Stimulated activated naive B cell treated with anti-CD40 and anti-IgM and Interleukin-4, amounts not matched to agents 10 μg/mL and 1 μg/mL and 100 μg/mL, for 72 hours (primary cell): Measurements from ENCODE around the gene IGF1.
"Not testable (repeated sequence)": the region's sequence is repeated elsewhere in the genome, so short reads cannot be mapped to it uniquely, and the experiment has no call there.

ENCODE experiments used
- ATAC-seq, 2 donors: fragments of 150-1000 bp; cut with Tn5 transposase; replicated peaks; 2 replicates each; pipeline ENCODE4 v1.10.0; 2021; ENCODE audit warnings: moderate library complexity in 1 of 2
- DNase-seq: peaks from one replicate; pipeline ENCODE4 v3.0.0; 2021
- H3K27ac Mint-ChIP-seq: one replicate; pipeline ENCODE4 v1.8.0; 2022; ENCODE audit warnings: mild to moderate bottlenecking, mixed read lengths
- H3K27me3 Mint-ChIP-seq, 2 donors: one replicate each; pipeline ENCODE4 v1.8.0; 2022; ENCODE audit warnings: mixed read lengths in 2 of 2
- H3K36me3 Mint-ChIP-seq, 2 donors: one replicate each; pipeline ENCODE4 v1.8.0; 2022; ENCODE audit warnings: mixed read lengths in 2 of 2, mild to moderate bottlenecking in 1 of 2
- H3K4me1 Mint-ChIP-seq, 2 donors: one replicate each; pipeline ENCODE4 v1.8.0; 2022; ENCODE audit warnings: mixed read lengths in 2 of 2, mild to moderate bottlenecking in 1 of 2
- H3K4me3 Mint-ChIP-seq, 2 donors: one replicate each; pipeline ENCODE4 v1.8.0; 2022; ENCODE audit warnings: mild to moderate bottlenecking in 2 of 2, mixed read lengths in 2 of 2, moderate library complexity in 1 of 2
- H3K9me3 Mint-ChIP-seq, 2 donors: one replicate each; pipeline ENCODE4 v1.8.0; 2022; ENCODE audit warnings: mixed read lengths in 2 of 2, mild to moderate bottlenecking in 1 of 2

Gene IGF1

DNA sequence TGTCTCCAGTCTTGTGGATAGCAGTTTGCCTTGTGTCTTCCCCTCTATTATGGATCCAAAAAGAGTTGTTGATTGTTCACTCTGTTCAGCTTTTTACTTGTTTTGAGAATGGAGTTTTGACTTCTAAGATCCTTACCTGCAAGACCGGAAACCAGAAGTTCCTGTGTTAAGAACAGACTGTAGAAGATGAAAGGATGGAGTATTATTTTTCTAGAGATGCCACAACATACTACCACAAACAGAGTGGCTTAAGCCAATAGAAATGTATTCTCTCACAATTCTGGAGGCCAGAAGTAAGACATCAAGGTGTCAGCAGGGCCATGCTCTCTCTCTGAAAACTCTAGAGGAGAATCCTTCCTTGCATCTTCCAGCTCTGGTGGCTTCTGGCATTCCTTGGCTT is 95.0 kb downstream of the IGF1 start:
- Mint-ChIP-seq H3K27me3 (peaks cover 6 to 24% of the 10 kb centered on the region in 2 donors), H3K4me3 (no peak overlapping the region), H3K36me3 (peaks cover 0 to 2% of the 10 kb centered on the region in 2 donors), H3K27ac (no peak overlapping the region), H3K9me3 (peaks cover 12 to 15% of the 10 kb centered on the region in 2 donors), H3K4me1 (no peaks in the 10 kb centered on the region)
- ATAC-seq (no peak), DNase-seq (no peak)

DNA sequence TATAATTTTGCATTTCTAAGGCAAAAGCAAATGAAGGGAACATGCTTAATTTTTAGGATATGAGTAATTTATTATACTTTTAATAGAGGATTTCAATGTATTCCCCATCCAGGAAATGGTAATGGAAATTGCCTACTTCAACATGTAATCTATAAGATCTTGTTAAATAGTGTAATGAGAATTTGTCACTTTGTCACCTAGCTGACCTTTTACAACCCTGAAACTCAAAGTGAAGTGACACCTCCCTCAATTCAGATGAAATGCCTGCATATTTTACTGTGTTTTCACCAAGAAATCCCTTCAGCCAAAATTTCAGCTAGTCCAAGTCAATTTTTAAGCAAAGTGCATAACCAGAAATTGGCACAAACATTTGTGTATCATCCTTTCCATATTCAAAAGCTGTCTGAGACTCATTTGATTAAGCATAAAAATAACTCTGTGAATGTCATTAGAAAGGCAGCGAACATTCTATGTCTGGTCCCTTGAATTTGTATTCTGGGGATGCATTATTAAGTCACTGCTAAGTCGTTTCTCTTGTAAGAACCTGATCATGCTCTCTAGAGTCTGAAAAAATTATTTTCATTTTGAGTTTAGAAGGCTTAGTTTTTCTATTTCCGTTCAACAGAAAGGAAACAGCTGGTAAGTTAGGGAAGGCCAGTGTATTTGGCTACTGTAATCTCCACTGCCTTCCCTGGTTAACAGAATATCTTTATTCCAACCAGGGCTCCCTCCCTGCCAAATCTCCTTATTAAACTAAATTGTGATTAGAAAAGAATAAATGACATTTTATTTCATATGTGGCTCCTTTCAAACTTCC is 100.8 kb downstream of the IGF1 start:
- H3K9me3 Mint-ChIP-seq = peaks cover 8 to 13% of the 10 kb centered on the region in 2 donors

GRCh38 chr12:102376781-102377180 is 103.6 kb downstream of the IGF1 start:
- Mint-ChIP-seq H3K27ac (no peak overlapping the region), H3K4me1 (peaks cover 0 to 1% of the 10 kb centered on the region in 2 donors), H3K9me3 (peaks cover 4 to 6% of the 10 kb centered on the region in 2 donors), H3K36me3 (no peaks in the 10 kb centered on the region), H3K4me3 (no peak overlapping the region), H3K27me3 (peaks cover 0 to 4% of the 10 kb centered on the region in 2 donors)
- DNase-seq (no peak), ATAC-seq (no peak)

More for the DNA sequence above, 100.8 kb downstream of the IGF1 start:
- DNase-seq (no peak), ATAC-seq (no peak)
- Mint-ChIP-seq H3K27me3 (peaks cover 2 to 7% of the 10 kb centered on the region in 2 donors), H3K4me1 (no peaks in the 10 kb centered on the region), H3K4me3 (no peak overlapping the region), H3K36me3 (peaks cover 0 to under 1% of the 10 kb centered on the region in 2 donors), H3K27ac (no peak overlapping the region)

DNA sequence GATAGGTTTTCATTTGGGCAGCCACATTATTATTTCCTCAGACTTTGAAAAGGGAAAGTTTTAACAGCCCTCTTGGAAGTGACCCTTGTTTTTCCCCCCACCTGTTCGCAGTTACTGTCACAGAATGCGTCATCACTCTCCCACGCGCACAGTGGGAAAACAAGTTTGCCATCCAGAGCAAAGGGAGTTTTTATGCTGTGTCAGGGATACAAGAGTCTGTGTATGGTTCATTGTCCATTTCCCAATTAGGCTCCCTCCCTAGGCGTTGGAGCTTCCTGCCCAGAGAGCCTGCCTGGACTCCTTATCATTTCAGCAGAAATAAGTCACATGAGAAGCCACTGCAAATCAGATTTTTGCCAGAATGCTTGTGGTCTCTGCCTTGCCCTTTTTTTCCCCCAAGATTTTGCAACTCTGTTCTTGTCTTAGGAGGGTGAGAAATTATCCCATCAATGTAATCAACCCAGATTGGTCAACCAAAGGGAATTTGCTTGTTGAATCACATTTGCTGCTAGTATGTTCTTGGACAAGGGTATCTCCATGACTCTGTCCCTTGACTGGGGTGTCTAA is 104.1 kb downstream of the IGF1 start:
- Mint-ChIP-seq H3K27me3 (peaks cover 0 to 4% of the 10 kb centered on the region in 2 donors), H3K4me1 (peaks cover 0 to 5% of the 10 kb centered on the region in 2 donors), H3K4me3 (no peak overlapping the region), H3K27ac (no peak overlapping the region), H3K36me3 (no peaks in the 10 kb centered on the region), H3K9me3 (peaks cover 0 to 6% of the 10 kb centered on the region in 2 donors)
- DNase-seq (no peak), ATAC-seq (no peak)

GRCh38 chr12:102374190-102374589 is 106.2 kb downstream of the IGF1 start:
- Mint-ChIP-seq H3K36me3 (no peaks in the 10 kb centered on the region), H3K4me3 (no peak overlapping the region), H3K27ac (no peak overlapping the region), H3K9me3 (peaks cover 0 to 7% of the 10 kb centered on the region in 2 donors), H3K27me3 (peaks cover 0 to 1% of the 10 kb centered on the region in 2 donors), H3K4me1 (peaks cover 0 to 5% of the 10 kb centered on the region in 2 donors)
- ATAC-seq (no peak), DNase-seq (no peak)

DNA sequence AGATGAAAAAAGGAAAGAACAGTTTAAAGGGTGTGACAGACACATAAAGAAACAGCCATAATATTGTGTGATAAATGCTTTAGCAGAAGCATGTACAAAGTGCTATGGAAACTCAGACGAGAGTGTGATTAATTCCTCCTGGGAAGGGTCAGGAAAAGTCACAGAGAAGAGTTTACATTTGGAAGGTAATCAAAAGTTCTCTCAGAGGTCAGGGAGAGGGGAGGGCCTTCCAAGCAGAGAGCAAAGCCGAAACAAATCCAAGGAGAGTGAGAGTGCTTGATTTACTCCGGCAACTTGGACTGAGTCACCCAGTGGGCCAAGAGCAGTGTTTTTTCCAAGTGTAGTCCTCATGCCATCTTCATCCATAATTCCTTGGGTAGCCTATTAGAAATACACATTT is 108.3 kb downstream of the IGF1 start:
- no peak overlapping the region for H3K27ac Mint-ChIP-seq
- peaks cover 0 to 16% of the 10 kb centered on the region in 2 donors for H3K9me3 Mint-ChIP-seq
- no peak for ATAC-seq
- peaks cover 0 to 5% of the 10 kb centered on the region in 2 donors for H3K4me1 Mint-ChIP-seq
- no peak for DNase-seq
- peaks cover 3 to 6% of the 10 kb centered on the region in 2 donors for H3K27me3 Mint-ChIP-seq
- H3K4me3 Mint-ChIP-seq = no peak overlapping the region
- no peaks in the 10 kb centered on the region for H3K36me3 Mint-ChIP-seq

DNA sequence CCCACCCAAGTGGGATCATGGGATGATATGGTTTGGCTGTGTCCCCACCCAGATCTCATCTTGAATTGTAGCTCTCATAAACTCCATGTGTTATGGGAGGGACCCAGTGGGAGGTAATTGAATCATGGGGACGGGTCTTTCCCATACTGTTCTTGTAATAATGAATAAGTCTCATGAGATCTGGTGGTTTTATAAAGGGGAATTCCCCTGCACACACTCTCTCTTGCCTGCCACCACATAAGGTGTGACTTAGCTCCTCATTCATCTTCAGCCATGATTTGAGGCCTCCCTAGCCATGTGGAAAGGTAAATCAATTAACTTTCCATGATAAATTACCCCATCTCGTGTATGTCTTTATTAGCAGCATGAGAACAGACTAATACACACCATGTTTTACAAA is 109.2 kb downstream of the IGF1 start:
- H3K4me1 Mint-ChIP-seq = peaks cover 0 to 5% of the 10 kb centered on the region in 2 donors
- H3K4me3 Mint-ChIP-seq = no peak overlapping the region
- DNase-seq (no peak), ATAC-seq (peak; percentile 51 to 59)
- peaks cover 4 to 6% of the 10 kb centered on the region in 2 donors for H3K27me3 Mint-ChIP-seq
- H3K9me3 Mint-ChIP-seq = peaks cover 0 to 16% of the 10 kb centered on the region in 2 donors
- no peaks in the 10 kb centered on the region for H3K36me3 Mint-ChIP-seq
- H3K27ac Mint-ChIP-seq = no peak overlapping the region

DNA sequence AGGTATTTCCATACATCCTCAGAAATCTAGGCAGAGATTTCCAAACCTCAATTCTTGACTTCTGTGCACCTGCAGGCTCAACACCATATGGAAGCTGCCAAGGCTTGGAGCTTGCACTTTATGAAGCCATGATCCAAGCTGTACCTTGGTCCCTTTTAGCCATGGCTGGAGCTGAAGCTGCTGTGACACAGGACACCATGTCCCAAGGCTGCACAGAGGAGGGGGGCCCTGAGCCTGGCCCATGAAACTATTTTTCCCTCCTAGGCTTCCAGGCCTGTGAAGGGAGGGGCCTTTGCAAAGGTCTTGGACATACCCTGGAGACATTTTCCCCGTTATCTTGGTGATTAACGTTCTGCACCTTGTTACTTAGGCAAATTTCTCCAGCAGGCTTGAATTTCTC is 110.5 kb downstream of the IGF1 start:
- no peaks in the 10 kb centered on the region for H3K36me3 Mint-ChIP-seq
- peaks cover 4 to 6% of the 10 kb centered on the region in 2 donors for H3K27me3 Mint-ChIP-seq
- H3K27ac Mint-ChIP-seq = no peak overlapping the region
- H3K4me3 Mint-ChIP-seq = no peak overlapping the region
- peaks cover 0 to 16% of the 10 kb centered on the region in 2 donors for H3K9me3 Mint-ChIP-seq
- DNase-seq (no peak), ATAC-seq (no peak)
- H3K4me1 Mint-ChIP-seq = peaks cover 0 to 5% of the 10 kb centered on the region in 2 donors

DNA sequence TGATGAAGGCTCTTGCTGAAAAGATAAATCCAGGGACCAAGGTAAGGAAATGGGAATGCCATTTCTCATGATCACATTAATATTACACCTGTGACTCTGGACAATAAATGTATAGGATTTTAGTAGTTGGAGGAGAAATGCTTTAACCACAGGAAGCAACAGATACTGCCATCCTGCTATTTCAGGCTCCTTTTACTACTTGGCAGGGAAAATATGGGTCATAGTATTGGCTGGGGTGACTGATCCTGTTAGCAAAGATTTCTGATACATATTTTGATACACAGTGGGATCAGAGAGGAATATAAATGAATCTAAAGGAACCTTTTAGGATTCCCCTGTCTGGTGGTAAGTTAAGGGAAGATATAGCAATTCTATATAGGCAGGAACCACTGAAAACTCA is 115.0 kb downstream of the IGF1 start:
- H3K27me3 Mint-ChIP-seq = peaks cover 8 to 11% of the 10 kb centered on the region in 2 donors
- no peak overlapping the region for H3K27ac Mint-ChIP-seq
- DNase-seq = no peak
- H3K4me3 Mint-ChIP-seq = no peak overlapping the region
- H3K9me3 Mint-ChIP-seq = peaks cover 0 to 11% of the 10 kb centered on the region in 2 donors
- no peaks in the 10 kb centered on the region for H3K36me3 Mint-ChIP-seq
- H3K4me1 Mint-ChIP-seq = no peaks in the 10 kb centered on the region
- no peak for ATAC-seq

DNA sequence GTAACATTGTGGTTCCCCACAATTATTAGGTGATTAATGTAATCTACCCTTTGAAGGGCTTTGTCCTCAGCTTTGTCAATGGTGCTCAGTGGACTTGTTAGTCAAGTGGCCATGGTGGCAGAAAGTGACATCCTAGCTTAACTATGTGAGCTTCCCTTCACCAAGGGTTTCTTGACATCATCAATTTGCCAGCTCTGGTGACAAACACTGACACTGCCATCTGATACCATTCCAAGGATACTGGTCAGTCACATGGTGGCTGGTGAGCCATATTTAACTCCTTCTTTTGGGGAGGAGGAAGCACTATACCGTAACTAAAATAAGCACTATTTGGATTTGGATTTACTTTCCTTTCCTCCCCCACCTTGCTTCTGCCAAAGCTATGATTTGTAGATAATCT is 115.7 kb downstream of the IGF1 start:
- no peaks in the 10 kb centered on the region for H3K36me3 Mint-ChIP-seq
- ATAC-seq = no peak
- H3K4me1 Mint-ChIP-seq = no peaks in the 10 kb centered on the region
- H3K27ac Mint-ChIP-seq = no peak overlapping the region
- DNase-seq = no peak
- peaks cover 0 to 11% of the 10 kb centered on the region in 2 donors for H3K9me3 Mint-ChIP-seq
- no peak overlapping the region for H3K4me3 Mint-ChIP-seq
- peaks cover 11 to 14% of the 10 kb centered on the region in 2 donors for H3K27me3 Mint-ChIP-seq

DNA sequence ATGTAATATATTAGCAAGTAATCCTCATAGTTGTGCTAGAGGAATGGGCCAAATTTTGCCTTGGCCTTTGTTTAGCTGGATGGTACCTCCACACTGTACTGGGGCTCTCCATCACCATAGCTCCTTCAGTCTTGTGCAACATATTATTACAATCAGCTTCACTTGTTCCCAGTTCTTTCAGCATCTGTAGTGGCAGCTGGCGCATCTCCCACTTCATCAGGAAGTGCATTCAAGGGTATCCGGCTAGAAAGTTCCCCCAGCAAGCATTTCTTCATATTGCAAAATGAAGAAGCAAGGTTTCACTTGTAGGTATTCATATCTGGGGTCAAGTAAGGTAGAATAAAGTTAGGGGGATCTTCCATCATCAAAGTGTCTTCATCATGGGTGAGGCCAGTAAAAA is 123.7 kb downstream of the IGF1 start:
- H3K36me3 Mint-ChIP-seq = peaks cover 0 to 1% of the 10 kb centered on the region in 2 donors
- DNase-seq (no peak), ATAC-seq (no peak)
- H3K9me3 Mint-ChIP-seq = peaks cover 24 to 26% of the 10 kb centered on the region in 2 donors
- peaks cover 7 to 19% of the 10 kb centered on the region in 2 donors for H3K27me3 Mint-ChIP-seq
- H3K4me1 Mint-ChIP-seq = no peaks in the 10 kb centered on the region
- H3K27ac Mint-ChIP-seq = no peak overlapping the region
- no peak overlapping the region for H3K4me3 Mint-ChIP-seq

DNA sequence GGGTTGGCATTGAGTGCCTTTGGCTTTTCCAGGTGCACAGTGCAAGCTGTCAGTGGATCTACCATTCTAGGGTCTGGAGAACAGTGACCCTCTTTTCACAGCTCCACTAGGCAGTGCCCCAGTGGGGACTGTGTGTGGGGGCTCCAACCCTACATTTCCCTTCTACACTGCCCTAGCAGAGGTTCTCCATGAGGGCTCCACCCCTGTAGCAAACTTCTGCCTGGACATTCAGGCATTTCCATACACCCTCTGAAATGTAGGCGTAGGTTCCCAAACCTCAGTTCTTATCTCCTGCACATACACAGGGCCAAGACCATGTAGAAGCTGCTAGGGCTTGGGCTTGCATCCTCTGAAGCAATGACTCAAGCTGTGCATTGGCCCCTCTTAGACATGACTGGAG is 126.1 kb downstream of the IGF1 start:
- H3K27me3 Mint-ChIP-seq = peaks cover 7 to 11% of the 10 kb centered on the region in 2 donors
- not testable (repeated sequence) for H3K4me3 Mint-ChIP-seq, H3K36me3 Mint-ChIP-seq, H3K27ac Mint-ChIP-seq, DNase-seq, H3K4me1 Mint-ChIP-seq, ATAC-seq
- peaks cover 24 to 26% of the 10 kb centered on the region in 2 donors for H3K9me3 Mint-ChIP-seq

DNA sequence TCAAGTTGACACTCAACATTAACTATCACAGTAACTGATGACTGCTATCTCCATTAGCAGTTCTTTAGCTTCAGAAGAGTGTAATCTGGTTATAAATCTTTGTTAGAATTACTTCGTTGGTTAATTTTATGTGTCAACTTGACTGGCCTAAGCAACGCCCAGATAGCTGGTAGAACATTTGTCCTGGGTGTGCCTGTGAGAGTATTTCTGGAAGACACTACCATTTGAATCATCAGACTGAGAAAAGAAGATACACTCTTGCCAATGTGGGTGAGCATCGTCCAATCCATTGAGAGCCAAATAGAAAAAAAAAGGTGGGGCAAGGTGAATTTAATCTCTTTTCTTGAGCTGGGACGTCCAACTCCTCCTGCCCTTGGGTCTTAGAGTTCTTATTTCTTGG is 129.0 kb downstream of the IGF1 start:
- ATAC-seq = no peak

DNA sequence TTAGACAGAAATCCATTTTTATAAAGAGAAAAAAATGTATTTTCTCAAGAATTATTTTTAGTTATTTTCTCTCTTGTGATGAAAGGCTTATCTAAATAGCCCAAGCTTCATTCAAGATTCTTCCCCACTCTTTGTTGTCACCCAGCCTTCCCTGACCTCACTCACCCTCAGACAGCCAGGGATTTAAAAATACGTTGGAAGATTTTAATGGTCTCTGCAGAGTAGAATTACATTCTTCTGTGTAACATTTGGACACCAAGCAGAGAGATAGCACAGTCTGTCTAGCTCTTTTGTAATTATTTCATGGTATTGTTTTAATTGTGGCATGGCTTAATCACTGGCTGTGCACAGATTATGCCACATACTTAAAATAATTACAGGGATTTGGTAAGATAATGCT is 130.3 kb downstream of the IGF1 start:
- Mint-ChIP-seq H3K9me3 (peaks cover 24 to 27% of the 10 kb centered on the region in 2 donors), H3K27ac (no peak overlapping the region), H3K36me3 (peaks cover 0 to 1% of the 10 kb centered on the region in 2 donors), H3K4me1 (no peaks in the 10 kb centered on the region), H3K27me3 (peaks cover 7 to 15% of the 10 kb centered on the region in 2 donors), H3K4me3 (no peak overlapping the region)
- DNase-seq (no peak), ATAC-seq (no peak)

More for the DNA sequence above, 129.0 kb downstream of the IGF1 start:
- H3K9me3 Mint-ChIP-seq = peaks cover 24 to 26% of the 10 kb centered on the region in 2 donors
- peaks cover 7 to 11% of the 10 kb centered on the region in 2 donors for H3K27me3 Mint-ChIP-seq
- no peak overlapping the region for H3K4me3 Mint-ChIP-seq
- peaks cover 0 to 1% of the 10 kb centered on the region in 2 donors for H3K36me3 Mint-ChIP-seq
- no peaks in the 10 kb centered on the region for H3K4me1 Mint-ChIP-seq
- DNase-seq = no peak
- H3K27ac Mint-ChIP-seq = no peak overlapping the region

DNA sequence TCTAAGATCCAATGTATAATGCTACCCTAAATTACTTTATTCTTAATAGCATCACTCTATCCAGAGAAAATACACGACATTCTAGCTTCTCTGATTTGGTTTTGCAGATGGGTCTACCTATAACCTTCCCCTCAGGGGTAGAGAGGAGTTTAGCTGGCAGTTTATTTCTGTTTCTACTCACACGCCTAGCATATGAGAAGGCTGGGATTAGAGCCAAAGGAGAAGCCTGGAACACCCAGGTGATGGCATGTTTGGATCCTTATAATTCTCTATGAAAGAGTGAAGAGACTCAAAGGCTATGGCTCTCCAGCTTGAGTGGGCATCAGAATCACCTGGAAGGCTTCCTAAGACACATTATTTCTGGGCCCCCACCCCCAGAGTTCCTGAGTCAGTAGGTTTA is 131.3 kb downstream of the IGF1 start:
- H3K4me1 Mint-ChIP-seq = no peaks in the 10 kb centered on the region

More for the DNA sequence above, 131.3 kb downstream of the IGF1 start:
- ATAC-seq = no peak
- DNase-seq = no peak
- no peak overlapping the region for H3K4me3 Mint-ChIP-seq
- H3K27ac Mint-ChIP-seq = no peak overlapping the region
- peaks cover 21 to 23% of the 10 kb centered on the region in 2 donors for H3K9me3 Mint-ChIP-seq
- peaks cover 0 to 1% of the 10 kb centered on the region in 2 donors for H3K36me3 Mint-ChIP-seq
- peaks cover 7 to 15% of the 10 kb centered on the region in 2 donors for H3K27me3 Mint-ChIP-seq
